ENCODE measurements around the gene PHC1. TPM values are rescaled to one million over a fixed set of nuclear protein-coding genes. Genes with fewer than 3 reads are reported as not detected.
"Not testable (repeated sequence)": the region's sequence is repeated elsewhere in the genome, so short reads cannot be mapped to it uniquely, and the experiment has no call there.

Gene PHC1
- polyA plus RNA-seq, 4 donors, result 66.2 to 91.7 (median 85.4) TPM

- no peak for DNase-seq (ENCODE audit: low read depth in 4 of 4, low spot score in 3 of 4)
These were observed 6.8 kb upstream of the PHC1 start for GRCh38 chr12:8907513-8907912.

GRCh38 chr12:8909752-8910151 is 4.6 kb upstream of the PHC1 start:
- no peak for DNase-seq (ENCODE audit: low read depth in 4 of 4, low spot score in 3 of 4)

- no peak for DNase-seq (ENCODE audit: low read depth in 4 of 4, low spot score in 3 of 4)
These were observed 2.6 kb upstream of the PHC1 start for GRCh38 chr12:8911606-8912268.

- no peak for DNase-seq (ENCODE audit: low read depth in 4 of 4, low spot score in 3 of 4)
These were observed 1.4 kb upstream of the PHC1 start for GRCh38 chr12:8912914-8913313.

GRCh38 chr12:8913702-8914032 is 642 bp upstream of the PHC1 start:
- DNase-seq (ENCODE audit: low read depth in 4 of 4, low spot score in 3 of 4), result no peak

GRCh38 chr12:8914716-8915526 is 612 bp downstream of the PHC1 start:
- peak in 3 of 4 donors; percentile 22 to 44 (median 27) for DNase-seq (ENCODE audit: low read depth in 4 of 4, low spot score in 3 of 4)

GRCh38 chr12:8916154-8916553 is 1.8 kb downstream of the PHC1 start:
- no peak for DNase-seq (ENCODE audit: low read depth in 4 of 4, low spot score in 3 of 4)

GRCh38 chr12:8917031-8917430 is 2.7 kb downstream of the PHC1 start:
- no peak for DNase-seq (ENCODE audit: low read depth in 4 of 4, low spot score in 3 of 4)

- DNase-seq (ENCODE audit: low read depth in 4 of 4, low spot score in 3 of 4), result no peak
These were observed 3.4 kb downstream of the PHC1 start for GRCh38 chr12:8917751-8918150.

GRCh38 chr12:8919643-8920042 is 5.3 kb downstream of the PHC1 start:
- DNase-seq (ENCODE audit: low read depth in 4 of 4, low spot score in 3 of 4), result not testable (repeated sequence)

- DNase-seq (ENCODE audit: low read depth in 4 of 4, low spot score in 3 of 4), result no peak
These were observed 8.2 kb downstream of the PHC1 start for GRCh38 chr12:8922544-8922943.

- DNase-seq (ENCODE audit: low read depth in 4 of 4, low spot score in 3 of 4), result not testable (repeated sequence)
These were observed 16.5 kb downstream of the PHC1 start for GRCh38 chr12:8930655-8931323.

GRCh38 chr12:8932464-8932863 is 18.2 kb downstream of the PHC1 start:
- not testable (repeated sequence) for DNase-seq (ENCODE audit: low read depth in 4 of 4, low spot score in 3 of 4)

GRCh38 chr12:8934080-8934479 is 19.8 kb downstream of the PHC1 start:
- not testable (repeated sequence) for DNase-seq (ENCODE audit: low read depth in 4 of 4, low spot score in 3 of 4)

GRCh38 chr12:8936735-8937134 is 22.4 kb downstream of the PHC1 start:
- DNase-seq (ENCODE audit: low read depth in 4 of 4, low spot score in 3 of 4), result no peak

GRCh38 chr12:8937842-8938442 is 23.6 kb downstream of the PHC1 start:
- not testable (repeated sequence) for DNase-seq (ENCODE audit: low read depth in 4 of 4, low spot score in 3 of 4)

GRCh38 chr12:8941691-8942478 is 27.6 kb downstream of the PHC1 start:
- DNase-seq (ENCODE audit: low read depth in 4 of 4, low spot score in 3 of 4), result no peak

- DNase-seq (ENCODE audit: low read depth in 4 of 4, low spot score in 3 of 4), result no peak
These were observed 29.4 kb downstream of the PHC1 start for GRCh38 chr12:8943565-8944186.

GRCh38 chr12:8946733-8947132 is 32.4 kb downstream of the PHC1 start:
- DNase-seq (ENCODE audit: low read depth in 4 of 4, low spot score in 3 of 4), result no peak

GRCh38 chr12:8947737-8948136 is 33.4 kb downstream of the PHC1 start:
- no peak for DNase-seq (ENCODE audit: low read depth in 4 of 4, low spot score in 3 of 4)

All from right renal pelvis (tissue), 4 donors.